GM19438 (cell line): ENCODE data around the gene KCNJ12.
A peak's percentile ranks its signal among the peaks of the same experiment; 100 is the strongest.
"Not testable (repeated sequence)": the region's sequence is repeated elsewhere in the genome, so short reads cannot be mapped to it uniquely, and the experiment has no call there.

ENCODE experiments used
- ATAC-seq: cut with Tn5 transposase; IDR thresholded peaks from one replicate; pipeline ENCODE4 v1.9.1; 2021; ENCODE audit warnings: low read depth; ENCODE audit not compliant: unreplicated experiment

KCNJ12 gene

DNA sequence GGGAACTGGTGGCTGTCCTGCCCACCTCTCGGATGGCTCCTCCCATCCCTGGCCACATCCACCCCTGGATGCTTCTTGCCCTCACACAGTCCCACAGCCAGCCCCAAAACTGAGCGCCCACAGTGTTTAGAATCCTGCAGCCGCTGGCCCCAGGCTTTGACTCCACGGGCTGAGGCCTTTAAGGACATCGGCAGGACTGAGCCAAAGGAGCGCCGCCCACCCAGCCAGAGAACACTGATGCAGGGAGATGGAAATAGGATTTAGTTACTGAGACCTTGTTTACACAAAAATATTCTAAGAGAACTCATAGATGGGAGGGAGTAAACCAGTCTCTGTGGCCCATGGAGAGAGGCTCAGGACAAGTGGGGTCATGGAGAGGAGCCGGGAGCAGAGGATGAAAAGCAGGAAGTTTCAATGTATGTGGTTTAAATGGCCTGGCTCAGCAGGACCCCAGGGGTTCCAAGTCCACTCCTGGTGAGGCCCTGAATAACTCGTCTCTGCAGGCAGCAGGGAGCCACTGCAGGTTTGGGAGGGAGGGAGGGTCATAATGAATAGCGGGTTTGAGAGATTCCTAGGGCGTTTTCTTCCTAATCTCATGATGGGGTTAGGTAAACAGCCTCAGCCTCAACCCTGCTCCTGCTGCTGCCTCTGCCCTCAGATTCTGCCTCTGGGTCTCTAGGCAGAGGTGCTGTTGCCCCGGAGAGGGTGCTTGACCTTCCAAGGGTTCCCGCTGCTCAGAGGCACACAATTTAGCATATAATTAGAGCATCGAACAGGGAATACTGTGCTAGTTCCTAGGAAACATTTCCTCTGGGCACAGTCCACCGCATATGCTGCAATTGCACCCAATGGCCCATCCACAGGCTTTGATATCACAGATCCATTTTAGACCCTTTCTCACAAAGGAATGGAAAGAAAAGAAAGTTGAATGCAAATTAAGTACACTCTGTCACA lies 61.0 kb downstream of the KCNJ12 start:
- ATAC-seq, result not testable (repeated sequence)

DNA sequence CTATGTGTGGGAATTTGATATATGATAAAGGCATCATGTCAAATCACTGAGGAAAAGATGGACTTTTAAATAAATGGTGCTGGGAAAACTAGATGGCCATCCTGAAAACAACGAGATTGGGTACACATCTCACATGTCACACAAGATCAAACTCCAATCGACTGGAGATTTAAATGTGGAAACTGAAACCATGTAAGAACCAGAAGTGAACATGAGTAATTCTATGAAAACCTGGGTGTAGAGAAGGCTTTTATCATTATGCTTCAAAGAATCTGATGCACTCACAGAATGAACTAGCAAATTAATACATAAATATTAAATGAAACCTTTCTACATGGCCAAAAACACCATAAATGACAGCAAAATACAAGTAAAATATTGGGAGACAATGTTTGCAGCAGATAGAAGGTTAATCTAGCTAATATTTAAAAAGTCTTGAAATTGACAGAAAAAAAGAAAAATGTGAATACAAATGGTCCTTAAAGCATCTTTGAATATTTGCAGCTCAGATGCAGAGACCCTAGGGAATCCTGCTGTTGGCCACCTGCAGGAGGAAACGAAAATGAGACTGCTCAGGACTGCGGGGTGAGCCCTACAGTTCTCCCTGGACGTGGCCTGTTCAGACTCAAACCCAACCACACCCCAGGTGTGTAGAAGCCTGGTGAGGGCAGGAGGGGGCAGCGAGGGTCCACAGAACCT lies 62.3 kb downstream of the KCNJ12 start:
- not testable (repeated sequence) for ATAC-seq

DNA sequence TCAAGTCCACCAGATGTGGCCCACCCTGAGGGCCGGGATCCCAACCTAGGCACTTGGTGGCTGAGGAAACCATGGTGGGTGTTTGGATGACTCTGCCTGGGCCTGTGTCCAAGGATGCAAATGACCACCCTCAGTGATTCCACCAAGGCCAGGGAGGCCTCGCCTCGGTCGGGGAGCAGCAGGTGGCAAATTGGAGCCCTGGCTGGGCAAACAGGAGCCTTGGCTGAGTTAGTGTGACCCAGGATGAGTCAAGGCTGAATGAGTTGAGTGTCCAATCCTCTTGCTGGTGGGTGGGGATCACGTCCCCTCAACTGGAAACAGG lies 62.8 kb downstream of the KCNJ12 start:
- ATAC-seq, result not testable (repeated sequence)

DNA sequence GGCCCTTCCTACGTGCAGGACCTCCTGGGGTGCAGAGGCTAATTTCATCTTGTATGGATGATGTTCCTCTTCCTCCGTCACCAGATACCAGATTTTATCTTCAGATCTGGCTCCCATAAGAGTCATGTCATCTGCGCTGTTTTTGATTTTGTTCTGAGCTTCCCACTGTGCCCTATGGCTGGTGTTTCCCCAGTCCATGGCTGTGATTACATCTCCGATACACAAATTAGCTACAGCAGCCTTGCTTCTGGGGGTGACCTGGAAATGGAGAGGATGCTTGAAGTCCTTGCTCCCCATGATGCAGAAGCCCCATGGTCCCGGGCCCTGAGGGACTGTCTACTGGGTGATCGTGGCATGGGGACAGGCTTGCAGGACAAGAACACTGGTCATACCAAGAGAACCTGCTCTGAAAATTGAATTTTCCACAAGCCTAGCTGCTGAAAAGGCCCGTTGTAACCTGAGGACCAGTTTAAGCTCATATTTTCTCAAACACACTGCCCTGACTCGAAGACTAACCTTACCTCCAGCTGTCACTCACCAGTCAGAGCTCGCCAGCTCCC lies 69.0 kb downstream of the KCNJ12 start:
- no peak for ATAC-seq

DNA sequence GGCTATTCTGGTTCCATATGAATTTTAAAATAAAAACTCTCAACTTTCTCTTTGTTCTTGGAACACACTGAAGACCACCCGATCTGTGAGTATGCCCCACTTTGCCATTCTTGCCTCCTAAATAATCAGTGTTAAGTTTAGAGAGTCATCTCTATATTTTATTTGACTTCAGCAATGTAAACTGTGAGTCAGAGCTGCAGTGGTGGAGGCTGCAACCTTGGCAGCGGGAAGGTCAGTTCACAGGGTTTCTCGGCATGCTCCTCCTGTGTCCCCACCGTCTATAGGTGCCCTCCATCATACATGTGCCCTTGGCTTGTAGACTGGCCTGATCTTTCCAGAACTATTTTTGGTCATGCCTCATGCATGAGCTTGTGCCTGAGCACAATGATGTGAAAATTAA lies 71.4 kb downstream of the KCNJ12 start:
- ATAC-seq, result not testable (repeated sequence)

DNA sequence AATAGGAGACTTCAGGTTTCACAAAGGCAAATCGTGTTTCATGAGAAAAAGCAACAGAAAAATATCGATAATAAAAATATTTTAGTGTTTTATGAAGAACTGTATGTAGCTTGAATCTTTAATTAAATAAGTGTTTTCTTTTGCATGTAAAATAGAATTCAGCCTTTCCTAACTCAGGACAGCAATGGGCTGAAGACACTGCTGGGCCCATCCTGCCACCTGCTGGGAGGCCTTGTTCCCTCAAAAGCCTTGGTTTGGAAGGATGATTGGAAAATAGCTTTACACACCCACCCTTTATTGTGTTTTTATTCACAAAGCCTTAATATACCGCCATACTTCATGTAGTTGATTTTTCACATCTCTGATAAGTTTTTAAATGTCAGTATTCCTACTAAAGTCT lies 73.7 kb downstream of the KCNJ12 start:
- ATAC-seq, result not testable (repeated sequence)

DNA sequence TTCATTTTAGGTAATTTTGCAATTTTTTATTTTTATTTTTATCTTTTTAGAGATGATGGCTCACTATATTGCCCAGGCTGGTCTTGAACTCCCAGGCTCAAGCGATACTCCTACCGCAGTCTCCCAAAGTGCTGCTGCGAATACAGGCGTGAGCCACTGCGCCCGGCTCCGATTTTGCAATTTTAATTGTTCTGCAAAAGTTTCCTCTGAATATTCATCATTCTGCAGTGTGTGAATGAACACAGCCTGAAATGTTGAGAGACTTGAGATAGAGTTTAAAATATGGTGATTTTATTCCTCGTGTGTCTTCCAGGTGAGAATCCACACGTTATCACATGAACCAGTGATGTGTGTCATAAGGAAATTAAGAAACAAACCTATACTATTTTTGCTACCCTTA lies 75.8 kb downstream of the KCNJ12 start:
- no peak for ATAC-seq

DNA sequence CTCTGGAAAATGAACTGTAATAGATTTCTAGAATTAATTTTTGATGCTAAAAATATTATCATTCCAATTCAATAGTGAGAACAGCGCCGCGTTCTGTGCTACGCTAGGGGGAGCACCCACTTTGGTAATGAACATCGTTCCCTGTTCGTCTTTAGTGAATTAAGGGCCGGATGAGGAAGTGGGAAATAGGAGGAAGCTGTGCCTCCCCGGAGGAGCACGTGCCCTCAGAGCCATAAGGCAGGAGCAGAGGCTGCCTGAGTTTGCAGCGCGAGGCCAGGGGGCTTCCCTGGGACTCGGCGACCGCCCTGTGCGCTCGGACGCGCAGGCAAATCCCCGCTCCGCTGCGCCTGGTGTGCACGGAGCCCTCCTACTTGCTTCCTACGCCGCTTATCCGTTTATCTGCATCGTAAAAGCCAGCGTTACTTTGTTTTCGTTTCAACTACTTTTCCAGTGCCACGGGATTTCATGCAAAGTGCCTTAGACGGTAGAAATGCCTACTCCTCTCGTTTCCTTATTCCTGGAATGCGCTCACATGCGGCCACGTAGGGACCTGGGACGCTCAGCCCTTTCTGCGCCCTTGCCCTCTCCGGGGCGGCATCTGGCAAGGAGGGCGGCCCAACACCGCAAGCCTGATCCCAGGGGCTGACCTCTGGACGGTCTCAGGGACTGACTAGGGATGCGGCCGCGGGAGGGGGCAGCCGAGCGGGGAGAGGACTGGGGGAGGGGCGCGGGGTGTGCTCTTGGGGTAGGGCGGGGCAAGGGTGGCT lies 76.4 kb downstream of the KCNJ12 start:
- ATAC-seq, result no peak

DNA sequence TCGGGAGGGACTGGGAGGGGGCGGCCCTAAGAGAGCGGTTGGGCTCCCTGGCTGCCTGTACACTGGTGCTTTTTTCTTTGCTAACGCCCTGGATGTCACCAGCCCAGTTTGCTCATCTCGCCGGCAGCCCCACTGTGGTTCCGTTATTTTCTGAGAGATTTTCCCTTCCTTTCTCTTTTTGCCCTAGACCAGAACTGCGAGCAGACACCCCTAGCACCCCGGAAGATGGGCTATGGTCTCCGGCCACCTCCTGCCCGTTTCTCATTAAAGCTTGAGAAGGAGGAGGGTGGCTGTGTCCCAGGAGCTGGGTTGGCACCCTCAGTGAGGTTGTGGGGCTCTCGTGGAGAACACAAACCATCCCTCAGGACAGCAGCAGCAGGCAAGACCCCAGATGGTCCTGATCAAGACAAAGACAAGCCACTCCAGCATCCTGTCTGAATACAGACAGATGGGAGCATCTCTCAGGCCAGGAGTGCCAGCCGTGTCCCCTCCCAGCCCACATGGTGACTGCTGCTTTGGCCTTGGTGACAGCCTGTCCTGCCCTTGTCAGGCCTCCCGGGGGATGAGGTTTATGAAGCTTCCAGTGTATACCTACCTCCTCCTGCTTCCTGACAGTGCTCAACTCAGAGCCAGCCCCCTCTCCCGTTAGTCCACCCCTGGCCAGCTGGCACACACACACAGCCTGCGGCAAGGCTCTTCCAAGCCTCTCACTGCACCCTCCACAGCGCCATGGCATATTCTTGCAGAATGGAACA lies 77.2 kb downstream of the KCNJ12 start:
- ATAC-seq, result no peak

DNA sequence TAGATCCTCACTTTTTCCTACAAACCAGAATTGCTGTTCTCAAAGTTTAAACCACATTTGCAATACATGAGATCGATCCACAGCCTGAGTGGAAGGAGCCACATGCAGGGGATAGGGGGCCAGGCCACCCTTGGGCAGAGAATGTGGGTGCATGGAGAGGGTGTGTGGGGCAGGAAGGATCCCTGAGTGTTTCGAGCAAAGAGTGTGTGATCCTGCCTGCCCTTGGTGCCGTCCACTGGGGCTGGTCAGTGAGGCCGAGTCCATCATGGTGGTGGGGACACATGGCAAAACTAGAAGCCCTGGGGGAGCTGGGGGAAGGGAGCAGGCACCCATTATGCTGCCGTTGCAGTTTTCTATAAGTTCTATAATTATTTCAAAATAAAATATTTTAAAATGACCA lies 77.8 kb downstream of the KCNJ12 start:
- not testable (repeated sequence) for ATAC-seq

DNA sequence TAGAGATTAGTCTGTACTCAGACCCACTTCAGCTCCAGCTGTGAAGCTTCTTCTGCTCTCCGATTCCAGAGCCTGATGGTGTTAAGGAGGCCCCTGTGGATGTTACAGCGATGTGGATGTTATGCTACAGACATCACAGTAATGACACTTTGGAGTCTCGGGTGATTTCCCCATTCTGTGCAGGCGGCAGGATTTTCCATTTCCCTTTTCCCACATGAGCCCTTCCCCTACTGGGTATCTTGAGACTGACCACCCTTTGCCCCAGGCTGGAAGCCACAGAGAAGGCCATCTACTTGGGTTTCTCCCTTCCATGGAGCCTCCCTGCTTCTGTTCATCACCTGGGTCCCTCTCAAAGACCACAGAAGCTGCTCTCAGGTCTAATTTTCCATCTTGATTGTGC lies 78.3 kb downstream of the KCNJ12 start:
- no peak for ATAC-seq

DNA sequence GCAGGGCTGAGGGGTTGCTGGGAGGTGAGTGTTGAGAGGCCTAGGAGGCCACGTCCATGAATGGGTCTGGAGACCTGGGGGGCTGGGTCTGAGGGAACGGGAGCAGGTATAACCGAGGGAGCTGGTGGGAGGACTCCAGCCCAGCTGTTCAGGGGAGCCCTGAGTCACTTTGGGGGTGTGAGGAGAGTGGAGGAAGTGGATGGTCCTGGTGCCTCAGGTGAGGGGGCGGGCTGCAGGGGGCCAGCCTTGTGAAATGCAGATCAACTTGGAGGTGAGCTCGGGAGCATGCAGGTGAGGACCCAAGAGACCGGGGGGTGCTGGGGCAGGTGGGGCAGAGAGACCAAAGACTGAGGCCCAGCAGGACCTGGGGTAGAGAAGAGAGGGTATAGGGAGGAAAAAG lies 79.6 kb downstream of the KCNJ12 start:
- ATAC-seq, result no peak

DNA sequence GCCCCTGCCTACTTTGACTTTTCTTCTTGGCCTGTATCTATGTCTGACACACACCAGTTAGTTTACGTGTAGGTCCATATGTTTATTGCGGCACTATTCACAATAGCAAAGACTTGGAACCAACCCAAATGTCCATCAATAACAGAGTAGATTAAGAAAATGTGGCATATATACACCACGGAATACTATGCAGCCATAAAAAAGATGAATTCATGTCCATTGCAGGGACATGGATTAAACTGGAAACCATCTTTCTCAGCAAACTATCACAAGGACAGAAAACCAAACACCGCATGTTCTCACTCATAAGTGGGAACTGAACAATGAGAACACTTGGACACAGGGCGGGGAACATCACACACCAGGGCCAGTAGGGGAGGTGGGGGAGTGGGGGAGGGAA lies 80.3 kb downstream of the KCNJ12 start:
- not testable (repeated sequence) for ATAC-seq

DNA sequence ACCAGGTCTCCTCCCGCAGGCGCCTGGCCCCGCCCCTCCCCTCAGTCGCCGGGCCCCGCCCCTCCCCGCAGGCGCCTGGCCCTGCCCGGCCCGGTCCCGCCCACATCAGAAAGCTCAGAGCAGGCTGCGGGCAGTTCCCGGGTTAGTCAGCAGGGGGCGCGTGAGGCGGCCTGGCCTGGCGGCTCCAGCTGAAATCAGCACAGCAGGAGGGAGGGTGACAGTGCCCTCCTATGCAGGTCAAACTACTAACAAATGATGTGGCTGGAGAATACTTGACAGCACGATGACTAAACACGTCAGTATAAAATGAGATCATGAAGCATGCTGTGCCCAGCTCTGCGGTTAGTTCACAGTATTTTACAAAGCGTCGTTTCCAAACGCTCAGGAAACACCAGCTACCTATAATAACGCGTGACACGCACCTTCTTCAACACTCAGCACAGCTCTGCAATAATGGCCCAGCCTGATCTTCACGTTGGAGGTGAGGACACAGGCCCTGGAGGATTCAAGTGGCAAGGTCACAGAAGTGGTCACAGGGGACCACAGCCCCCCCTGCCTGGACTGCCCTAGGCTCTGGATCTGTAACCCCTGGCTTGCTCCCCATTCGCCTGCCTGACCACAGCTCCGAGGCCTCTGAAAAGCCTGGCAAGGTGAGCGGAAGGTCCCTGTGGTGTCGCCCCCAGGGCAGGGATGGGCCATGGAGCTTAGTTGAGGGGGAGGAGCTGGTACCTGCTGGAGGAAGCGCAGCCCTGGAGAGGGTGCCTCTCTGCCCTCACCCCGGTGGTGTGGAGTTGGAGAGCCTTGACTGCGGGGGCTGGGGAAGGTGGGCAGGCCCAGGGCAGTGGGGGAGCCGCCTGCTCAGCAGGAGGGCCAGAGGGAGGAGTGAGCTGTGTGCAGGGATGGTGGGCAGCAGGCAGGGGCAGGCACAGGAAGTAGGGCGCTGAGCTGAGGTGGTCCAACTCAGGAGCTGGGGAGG lies 81.2 kb downstream of the KCNJ12 start:
- peak; percentile 86 for ATAC-seq

DNA sequence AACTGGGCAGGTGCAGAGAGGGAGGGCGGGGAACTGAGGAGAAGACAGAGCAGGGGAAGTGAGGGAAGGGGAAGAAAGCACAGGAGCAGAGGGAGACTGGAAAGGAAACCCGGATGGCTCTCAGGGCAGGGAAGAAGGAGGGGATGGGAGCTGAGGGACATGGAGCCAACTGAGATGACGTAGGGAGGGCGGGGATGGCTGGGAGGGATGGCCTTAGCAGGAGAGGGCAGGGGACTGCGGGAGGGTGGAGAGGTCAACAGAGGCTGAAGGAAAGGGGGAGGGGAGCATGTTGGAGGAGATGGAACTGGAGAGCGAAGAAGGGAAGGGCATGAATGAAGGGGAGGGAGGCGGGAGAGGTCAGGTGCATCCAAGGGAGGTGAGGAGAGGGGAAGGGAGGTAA lies 81.9 kb downstream of the KCNJ12 start:
- no peak for ATAC-seq

DNA sequence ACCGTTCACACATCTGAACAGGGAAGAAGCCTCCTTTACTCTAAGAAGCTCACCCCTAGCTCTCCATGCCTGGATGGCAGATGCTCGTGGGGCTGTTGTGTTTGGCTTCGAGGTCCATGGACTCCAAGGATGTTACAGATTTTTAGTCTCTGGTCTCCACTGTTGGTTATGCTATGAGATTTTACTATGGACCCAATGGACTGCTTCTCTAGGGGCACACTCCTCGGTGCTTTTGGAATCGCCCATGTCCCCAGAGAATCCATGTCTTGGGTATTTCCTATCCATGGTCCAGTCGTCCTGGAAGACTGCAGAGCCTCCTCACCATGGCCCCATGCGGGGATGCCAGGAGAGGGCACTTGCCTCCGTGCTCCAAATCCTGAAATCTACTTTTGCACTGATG lies 83.4 kb downstream of the KCNJ12 start:
- no peak for ATAC-seq

DNA sequence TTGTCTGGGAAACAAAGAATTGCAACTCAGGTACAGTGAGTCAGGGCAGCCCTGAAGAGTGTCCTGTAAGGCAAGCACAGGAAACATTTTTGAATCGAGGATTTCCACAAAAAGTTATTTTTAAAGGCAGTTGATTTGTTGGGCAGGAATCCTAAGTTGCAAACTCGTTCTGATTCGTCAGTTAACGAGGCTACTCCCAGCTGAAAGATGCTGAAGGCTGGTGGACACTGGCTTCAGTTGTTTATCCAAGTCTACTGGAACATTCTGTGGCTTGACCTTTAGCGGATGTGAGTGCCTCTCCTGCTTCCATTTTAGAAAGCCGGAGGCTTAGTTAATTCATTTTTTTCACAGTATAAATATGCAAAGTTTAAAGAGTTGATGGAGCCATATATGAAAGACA lies 84.2 kb downstream of the KCNJ12 start:
- no peak for ATAC-seq

DNA sequence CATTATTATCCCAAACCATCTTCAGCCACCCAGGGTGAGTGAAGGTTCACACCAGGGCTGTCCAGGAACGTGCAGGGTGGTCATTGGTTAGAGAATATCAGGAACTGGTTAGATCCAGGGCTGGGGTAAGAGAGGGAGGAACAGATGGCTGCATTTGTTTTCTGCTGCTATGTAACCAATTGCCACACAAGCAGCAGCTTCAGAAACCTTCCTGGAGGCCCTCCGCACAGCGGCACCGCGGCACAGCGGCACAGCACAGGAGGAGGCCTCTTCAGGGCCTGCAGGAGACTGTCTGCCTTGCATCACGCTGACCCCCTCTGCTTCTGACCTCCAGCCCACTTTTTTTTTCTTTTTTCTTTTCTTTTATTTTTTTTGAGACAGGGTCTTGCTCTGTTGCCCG lies 86.1 kb downstream of the KCNJ12 start:
- no peak for ATAC-seq

DNA sequence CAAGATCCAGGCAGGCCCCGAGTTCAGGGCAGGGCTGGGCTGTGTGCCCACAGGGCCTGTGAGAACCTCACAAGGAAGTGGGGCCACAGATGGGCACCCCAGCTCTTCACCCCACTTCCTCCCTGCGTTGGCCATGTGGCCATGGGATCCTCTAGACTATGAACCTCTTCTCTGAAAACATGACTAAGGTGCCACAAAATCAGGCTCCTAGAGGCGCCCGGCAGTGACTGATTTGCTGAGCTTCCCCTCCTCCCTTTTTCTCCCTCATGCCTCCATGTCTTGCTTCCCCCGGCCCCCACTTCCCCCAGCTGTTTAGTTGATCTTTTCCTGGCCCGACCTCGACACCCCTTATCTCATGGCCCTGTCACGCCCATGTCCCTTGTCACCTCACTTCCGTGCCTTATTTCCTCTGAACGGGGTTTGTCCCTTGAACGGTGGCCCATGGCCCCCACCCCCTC lies 87.1 kb downstream of the KCNJ12 start:
- ATAC-seq, result no peak
